CD4-positive, alpha-beta T cell treated with Interleukin-4 for 4 hours (primary cell): ENCODE results near the gene TDRD10.
"Not testable (repeated sequence)": the region's sequence is repeated elsewhere in the genome, so short reads cannot be mapped to it uniquely, and the experiment has no call there.

Source experiments
- DNase-seq: peaks from one replicate; pipeline ENCODE4 v3.0.0-alpha.2; 2020

TDRD10 gene

GRCh38 chr1:154520333-154520732 lies 18.3 kb downstream of the TDRD10 start:
- no peak for DNase-seq

- DNase-seq, result no peak
Observed at GRCh38 chr1:154521695-154522094, 19.7 kb downstream of the TDRD10 start.

GRCh38 chr1:154524881-154525280 lies 22.9 kb downstream of the TDRD10 start:
- DNase-seq, result no peak

GRCh38 chr1:154527192-154527591 lies 25.2 kb downstream of the TDRD10 start:
- DNase-seq, result no peak

GRCh38 chr1:154529308-154529707 lies 27.3 kb downstream of the TDRD10 start:
- no peak for DNase-seq

GRCh38 chr1:154531950-154532349 lies 29.9 kb downstream of the TDRD10 start:
- DNase-seq, result not testable (repeated sequence)

- no peak for DNase-seq
Observed at GRCh38 chr1:154533952-154534844, 32.2 kb downstream of the TDRD10 start.

GRCh38 chr1:154536570-154536969 lies 34.6 kb downstream of the TDRD10 start:
- no peak for DNase-seq

GRCh38 chr1:154539486-154540483 lies 37.8 kb downstream of the TDRD10 start:
- DNase-seq, result no peak

- DNase-seq, result no peak
Observed at GRCh38 chr1:154541231-154541630, 39.2 kb downstream of the TDRD10 start.

GRCh38 chr1:154546264-154547063 lies 44.4 kb downstream of the TDRD10 start:
- DNase-seq, result peak; percentile 32

- DNase-seq, result no peak
Observed at GRCh38 chr1:154547105-154547732, 45.2 kb downstream of the TDRD10 start.

- no peak for DNase-seq
Observed at GRCh38 chr1:154548028-154548427, 46.0 kb downstream of the TDRD10 start.

- no peak for DNase-seq
Observed at GRCh38 chr1:154549202-154549770, 47.3 kb downstream of the TDRD10 start.

GRCh38 chr1:154550070-154550469 lies 48.1 kb downstream of the TDRD10 start:
- DNase-seq, result no peak

GRCh38 chr1:154550657-154551056 lies 48.6 kb downstream of the TDRD10 start:
- no peak for DNase-seq

GRCh38 chr1:154551474-154551873 lies 49.5 kb downstream of the TDRD10 start:
- no peak for DNase-seq

- DNase-seq, result no peak
Observed at GRCh38 chr1:154552036-154552435, 50.0 kb downstream of the TDRD10 start.

- DNase-seq, result no peak
Observed at GRCh38 chr1:154553056-154554030, 51.3 kb downstream of the TDRD10 start.

- no peak for DNase-seq
Observed at GRCh38 chr1:154556422-154556821, 54.4 kb downstream of the TDRD10 start.
